HepG2 (cell line): ENCODE results near the gene SCUBE2. TPM values are rescaled to one million over a fixed set of nuclear protein-coding genes. Genes with fewer than 3 reads are reported as not detected.

Experiments used
- ATAC-seq: fragments of 200-7000 bp; cut with Tn5 transposase; 3 replicates; pipeline ENCODE4 v1.9.1; 2020; ENCODE audit warnings: mild to moderate bottlenecking, moderate library complexity
- BruUV-seq: library from RNA; stranded (reverse); fragments of 400-500 nt; replicated peaks from 2 replicates; lab custom pipeline; 2021; lab: Mats Ljungman, UMichigan
- CTCF ChIA-PET: fragments of 300-600 bp; formaldehyde crosslinking; extraction: SDS; loops from one replicate; lab custom pipeline; 2021; ENCODE audit warnings: low total read pairs, inconsistent platforms, low intra/inter-chr PET ratio; lab: Yijun Ruan, JAX
- POLR2A ChIA-PET: fragments of 350-600 bp; sonication (Branson Sonifier 250); formaldehyde crosslinking; loops from one replicate; lab custom pipeline; 2020; ENCODE audit warnings: antibody characterized with exemption, inconsistent platforms; lab: Yijun Ruan, JAX
- DNase-seq: peaks from one replicate; pipeline ENCODE4 v3.0.0-alpha.2; 2015; ENCODE audit warnings: low spot score
- FAIRE-seq: peaks from 3 replicates; lab custom pipeline; 2011; peaks lifted over from hg19 to GRCh38; lab: Jason Lieb, UNC
- H2AFZ ChIP-seq: one replicate; pipeline ENCODE4 v1.6.1; 2011; ENCODE audit warnings: low read length, inconsistent platforms
- H3K27ac ChIP-seq: fragments of 300-600 bp; 3 replicates; pipeline ENCODE4 v1.8.0; 2011; ENCODE audit warnings: mixed run types, mild to moderate bottlenecking, mixed read lengths, low read length, inconsistent platforms; ENCODE audit not compliant: insufficient read depth; ENCODE audit errors: extremely low read length
- H3K27me3 ChIP-seq, 2 experiments: fragments of 200-600 bp in 1 of 2; 2 replicates in 1 of 2; 3 replicates in 1 of 2; pipeline versions ENCODE4 v1.6.0 to v1.8.0; 2011; ENCODE audit warnings: low read length in 2 of 2, mild to moderate bottlenecking in 2 of 2, moderate library complexity in 2 of 2, inconsistent platforms in 1 of 2; ENCODE audit not compliant: insufficient read depth in 2 of 2, control insufficient read depth in 1 of 2
- H3K36me3 ChIP-seq, 2 experiments: fragments of 200-600 bp in 1 of 2; replicated peaks in 1 of 2; 2 replicates in 1 of 2; 3 replicates in 1 of 2; pipeline versions ENCODE4 v1.5.1 to v1.8.0; 2011; ENCODE audit warnings: low read length in 2 of 2, inconsistent platforms in 1 of 2; ENCODE audit not compliant: insufficient read depth in 2 of 2, control insufficient read depth in 1 of 2
- H3K4me1 ChIP-seq: 2 replicates; pipeline ENCODE4 v1.5.1; 2012; ENCODE audit warnings: low read length, inconsistent platforms; ENCODE audit not compliant: insufficient read depth
- H3K4me2 ChIP-seq: 2 replicates; pipeline ENCODE4 v1.6.0; 2011; ENCODE audit warnings: low read depth, low read length, inconsistent platforms
- H3K4me3 ChIP-seq, 3 experiments: fragments of 200-600 bp in 1 of 3; sonication (generic), shearing (Covaris generic) in 1 of 3; replicated peaks in 1 of 3; 2 replicates each; pipeline ENCODE4 v1.5.1; 2011 to 2016; ENCODE audit warnings: low read length in 3 of 3, inconsistent platforms in 2 of 3, low read depth in 2 of 3, mild to moderate bottlenecking in 2 of 3, control low read depth in 1 of 3, mixed read lengths in 1 of 3; ENCODE audit not compliant: insufficient read depth in 1 of 3
- H3K79me2 ChIP-seq: one replicate; pipeline ENCODE4 v1.6.1; 2011; ENCODE audit warnings: low read length, inconsistent platforms; ENCODE audit not compliant: insufficient read depth
- H3K9ac ChIP-seq: 2 replicates; pipeline ENCODE4 v1.6.0; 2011; ENCODE audit warnings: mild to moderate bottlenecking, low read depth, low read length, inconsistent platforms; ENCODE audit not compliant: insufficient read depth
- H3K9me3 ChIP-seq: 2 replicates; pipeline ENCODE4 v1.5.1; 2012; ENCODE audit warnings: mild to moderate bottlenecking, low read length
- H4K20me1 ChIP-seq: 2 replicates; pipeline ENCODE4 v1.6.0; 2011; ENCODE audit warnings: inconsistent platforms, mild to moderate bottlenecking, low read length, moderate library complexity; ENCODE audit not compliant: insufficient read depth
- ATF2 ChIP-seq: sonication (generic); formaldehyde crosslinking; IDR thresholded peaks from 2 replicates; pipeline ENCODE4 v1.4.0; 2020; ENCODE audit warnings: missing genetic modification reagents
- CBX5 ChIP-seq: sonication (generic); formaldehyde crosslinking; IDR thresholded peaks from 2 replicates; pipeline ENCODE4 v1.4.0; 2020; ENCODE audit warnings: missing genetic modification reagents, borderline replicate concordance
- KLF13 ChIP-seq: sonication (generic); formaldehyde crosslinking; IDR thresholded peaks from 2 replicates; pipeline ENCODE4 v1.4.0; 2020; ENCODE audit warnings: mild to moderate bottlenecking, missing genetic modification reagents
- KLF6 ChIP-seq: IDR thresholded peaks from 2 replicates; pipeline ENCODE4 v1.8.0; 2016; ENCODE audit warnings: missing biosample characterization, missing genetic modification reagents
- NCOA1 ChIP-seq: sonication (generic); formaldehyde crosslinking; IDR thresholded peaks from 2 replicates; pipeline ENCODE4 v1.9.0; 2021; ENCODE audit warnings: missing genetic modification reagents
- PCBP2 ChIP-seq: fragments of 200-400 bp; formaldehyde crosslinking; optimal IDR thresholded peaks from 2 replicates; pipeline ENCODE3; 2018; ENCODE audit warnings: low read length, low read depth; ENCODE audit not compliant: poor library complexity, severe bottlenecking
- SMAD9 ChIP-seq: sonication (generic); formaldehyde crosslinking; IDR thresholded peaks from 2 replicates; pipeline ENCODE4 v1.5.1; 2020; ENCODE audit warnings: mild to moderate bottlenecking, missing genetic modification reagents
- SUZ12 ChIP-seq: fragments of 150-350 bp; IDR thresholded peaks from 2 replicates; pipeline ENCODE4 v1.6.1; 2014; ENCODE audit warnings: low read depth, low read length
- ZNF512B ChIP-seq: sonication (generic); formaldehyde crosslinking; IDR thresholded peaks from 2 replicates; pipeline ENCODE4 v1.5.1; 2020; ENCODE audit warnings: missing genetic modification reagents, mild to moderate bottlenecking, borderline replicate concordance
- WGBS: methylation state at CpG from one replicate; pipeline ENCODE4 v1.1.6; 2017; ENCODE audit warnings: low lambda C conversion rate; 5-methylcytosine and 5-hydroxymethylcytosine counted together
- in situ Hi-C: cut with HindIII; loops from 2 replicates; pipeline ENCODE4 v1.10.0; 2017; ENCODE audit warnings: low pct_unique_long_range_greater_than_20kb; ENCODE audit not compliant: extremely low pct_ligation_motif_present
- intact Hi-C: fragments of 100-400 bp; cut with micrococcal nuclease; formaldehyde crosslinking; loops from one replicate; pipeline ENCODE4 v1.10.0; 2022; ENCODE audit not compliant: unreplicated experiment
- polyA plus RNA-seq, 8 experiments: library from polyadenylated mRNA; depleted of rRNA in 3 of 8; stranded (reverse) in 7 of 8; unstranded in 1 of 8; fragments of >200 nt; fragmentation: Illumina TruSeq in 4 of 8; extraction: Trizol in 4 of 8; gene quantifications; 2 replicates each; pipeline versions ENCODE4 v1.2.1 to v1.2.3, GENCODE V29; 2011 to 2016; ENCODE audit warnings: low read depth in 4 of 8, missing spikeins in 1 of 8, mixed read lengths in 1 of 8; ENCODE audit not compliant: insufficient read depth in 1 of 8
- total RNA-seq, 5 experiments: library from RNA; depleted of rRNA; stranded (reverse); fragments of >200 nt; fragmentation: Illumina TruSeq; extraction: Trizol; gene quantifications; 2 replicates each; pipeline ENCODE4 v1.2.3, GENCODE V29; 2016; ENCODE audit warnings: low read depth in 1 of 5
- TF ChIP-seq, protein P1 (sequence below): sonication (generic); formaldehyde crosslinking; IDR thresholded peaks from 2 replicates; pipeline ENCODE4 v1.4.0; 2020; ENCODE audit warnings: missing genetic modification reagents, borderline replicate concordance

The SCUBE2 gene
- total and polyA plus RNA-seq, 2 of the 13 experiments (the other 11 are each of a cell fraction or from before 2014, with no cell fraction given), result 0.09 TPM; not detected in 1

DNA sequence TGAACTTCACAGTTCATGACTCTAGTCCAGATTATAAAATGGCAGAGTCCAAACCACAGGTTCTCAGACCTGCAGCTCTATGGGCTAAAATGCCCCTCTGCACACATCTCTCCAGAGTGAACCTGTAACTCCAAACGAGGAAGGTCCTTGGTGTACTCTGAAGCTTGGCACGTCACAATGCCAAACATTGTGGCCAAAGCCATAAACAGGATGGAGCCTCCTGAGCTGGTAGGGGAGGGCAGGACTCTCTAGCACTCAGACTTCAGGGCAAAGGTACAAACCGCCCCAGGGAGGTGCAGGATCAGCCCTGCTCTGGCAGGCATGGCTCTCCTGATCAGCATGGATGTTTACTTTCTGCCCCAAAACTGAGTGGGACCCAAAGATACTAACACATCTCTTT, 2.3 kb downstream of the SCUBE2 start (continued):
- TF ChIP-seq ZNF512B (CRISPR knock-in tag) (no peak), SUZ12 (no peak)

GRCh38 chr11:9082575-9082974, 8.8 kb downstream of the SCUBE2 start:
- H3K4me3 ChIP-seq, result no peak overlapping the region
- ChIA-PET POLR2A (no interaction called here), CTCF (no interaction called here)
- TF ChIP-seq KLF6 (CRISPR knock-in tag) (no peak), SMAD9 (CRISPR knock-in tag) (no peak), NCOA1 (CRISPR knock-in tag) (no peak), PCBP2 (no peak), ATF2 (no peak), KLF13 (no peak), CBX5 (CRISPR knock-in tag) (no peak)
- TF ChIP-seq, protein P1, sequence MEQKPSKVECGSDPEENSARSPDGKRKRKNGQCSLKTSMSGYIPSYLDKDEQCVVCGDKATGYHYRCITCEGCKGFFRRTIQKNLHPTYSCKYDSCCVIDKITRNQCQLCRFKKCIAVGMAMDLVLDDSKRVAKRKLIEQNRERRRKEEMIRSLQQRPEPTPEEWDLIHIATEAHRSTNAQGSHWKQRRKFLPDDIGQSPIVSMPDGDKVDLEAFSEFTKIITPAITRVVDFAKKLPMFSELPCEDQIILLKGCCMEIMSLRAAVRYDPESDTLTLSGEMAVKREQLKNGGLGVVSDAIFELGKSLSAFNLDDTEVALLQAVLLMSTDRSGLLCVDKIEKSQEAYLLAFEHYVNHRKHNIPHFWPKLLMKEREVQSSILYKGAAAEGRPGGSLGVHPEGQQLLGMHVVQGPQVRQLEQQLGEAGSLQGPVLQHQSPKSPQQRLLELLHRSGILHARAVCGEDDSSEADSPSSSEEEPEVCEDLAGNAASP (CRISPR knock-in tag), result no peak
- no peaks in the 10 kb centered on the region for H3K79me2 ChIP-seq
- H3K4me2 ChIP-seq, result no peak overlapping the region
- H3K4me1 ChIP-seq, result no peaks in the 10 kb centered on the region
- no peak overlapping the region for H3K9ac ChIP-seq
- H3K36me3 ChIP-seq, result no peaks in the 10 kb centered on the region
- H2AFZ ChIP-seq, result no peak overlapping the region
- no peak for DNase-seq
- BruUV-seq, result no TSS peak
- no peaks in the 10 kb centered on the region for H3K9me3 ChIP-seq
- no peak overlapping the region for H3K27ac ChIP-seq
- no peak for FAIRE-seq
- 5% methylated on average over 4 of the region's 4 CpGs for WGBS
- in situ Hi-C loops, result no loop called here
- no peaks in the 10 kb centered on the region for H4K20me1 ChIP-seq
- no peak for ATAC-seq
- intact Hi-C loops, result no loop called here
- H3K27me3 ChIP-seq, result no peaks in the 10 kb centered on the region; a peak in 1 of 5 replicates
